Tibial nerve (tissue), 4 donors: Measurements from ENCODE around the gene KIFBP. TPM values are rescaled to one million over a fixed set of nuclear protein-coding genes. Genes with fewer than 3 reads are reported as not detected.

Experiments used
- DNase-seq, 2 donors: peaks; one replicate each; pipeline ENCODE4 v3.0.0-alpha.2; 2019; ENCODE audit warnings: low spot score in 2 of 2
- H3K27ac ChIP-seq, 4 donors: fragments of 200-600 bp; sonication (generic) in 3 of 4; one replicate each; pipeline ENCODE4 v1.5.1; 2017 to 2019; ENCODE audit warnings: mild to moderate bottlenecking in 1 of 4
- H3K27me3 ChIP-seq, 2 donors: fragments of 200-600 bp; sonication (generic) in 1 of 2; one replicate each; pipeline versions ENCODE4 v1.5.1 to v1.6.0; 2017 to 2019
- H3K36me3 ChIP-seq, 3 donors: fragments of 200-600 bp; sonication (generic); one replicate each; pipeline ENCODE4 v1.5.1; 2018 to 2019
- H3K4me1 ChIP-seq, 4 donors: fragments of 200-600 bp; sonication (generic) in 3 of 4; one replicate each; pipeline ENCODE4 v1.5.1; 2017 to 2019
- H3K4me3 ChIP-seq, 4 donors: fragments of 200-600 bp; sonication (generic) in 3 of 4; one replicate each; pipeline ENCODE4 v1.5.1; 2017 to 2019; ENCODE audit warnings: mild to moderate bottlenecking in 1 of 4, moderate library complexity in 1 of 4
- H3K9me3 ChIP-seq, 4 donors: fragments of 200-600 bp; sonication (generic) in 3 of 4; one replicate each; pipeline ENCODE4 v1.5.1; 2017 to 2019
- CTCF ChIP-seq, 5 experiments: fragments of 200-600 bp in 3 of 5; fragments of 450-650 bp in 2 of 5; sonication (generic) in 3 of 5; IDR thresholded peaks; one replicate each; pipeline ENCODE4 v1.5.1; 2016 to 2019; ENCODE audit warnings: antibody characterized with exemption in 5 of 5, mild to moderate bottlenecking in 3 of 5, moderate library complexity in 2 of 5
- EP300 ChIP-seq, 2 donors: sonication (generic); formaldehyde crosslinking; IDR thresholded peaks; one replicate each; pipeline ENCODE4 v1.6.1; 2017; ENCODE audit warnings: antibody characterized with exemption in 2 of 2, mild to moderate bottlenecking in 1 of 2
- POLR2A ChIP-seq, 2 donors: fragments of 450-650 bp; IDR thresholded peaks; one replicate each; pipeline ENCODE4 v1.6.1; 2017; ENCODE audit warnings: antibody characterized with exemption in 2 of 2, mild to moderate bottlenecking in 2 of 2, moderate library complexity in 2 of 2
- WGBS, 2 donors: methylation state at CpG; one replicate each; pipeline ENCODE4 v1.1.5; 2018; 5-methylcytosine and 5-hydroxymethylcytosine counted together
- total RNA-seq, 4 donors: library from RNA; depleted of rRNA; stranded (reverse); fragments of >200 nt; gene quantifications; one replicate each; pipeline ENCODE4 v1.1.0, GENCODE V29; 2016

The KIFBP gene
- total RNA-seq, 4 donors from 2014 or later, result 28.0 to 51.3 (median 43.5) TPM

- no peak overlapping the region for H3K4me3 ChIP-seq
- H3K27me3 ChIP-seq, result no peaks in the 10 kb centered on the region
- DNase-seq, result no peak
- H3K4me1 ChIP-seq, result no peaks in the 10 kb centered on the region
- no peaks in the 10 kb centered on the region for H3K9me3 ChIP-seq
- H3K36me3 ChIP-seq, result peaks cover 0 to 77% (median 11%) of the 10 kb centered on the region in 3 donors
- 92 to 93% methylated on average over 11 of the region's 11 CpGs for WGBS, 2 donors
- H3K27ac ChIP-seq, result no peak overlapping the region
- no peak for TF ChIP-seq POLR2A (IDR thresholded peaks at IDR 0.05)
- TF ChIP-seq CTCF (IDR thresholded peaks at IDR 0.05), result no peak
- no peak for TF ChIP-seq EP300 (IDR thresholded peaks at IDR 0.05)
Observed at GRCh38 chr10:68982389-68982788, 6.2 kb upstream of the KIFBP start.

DNA sequence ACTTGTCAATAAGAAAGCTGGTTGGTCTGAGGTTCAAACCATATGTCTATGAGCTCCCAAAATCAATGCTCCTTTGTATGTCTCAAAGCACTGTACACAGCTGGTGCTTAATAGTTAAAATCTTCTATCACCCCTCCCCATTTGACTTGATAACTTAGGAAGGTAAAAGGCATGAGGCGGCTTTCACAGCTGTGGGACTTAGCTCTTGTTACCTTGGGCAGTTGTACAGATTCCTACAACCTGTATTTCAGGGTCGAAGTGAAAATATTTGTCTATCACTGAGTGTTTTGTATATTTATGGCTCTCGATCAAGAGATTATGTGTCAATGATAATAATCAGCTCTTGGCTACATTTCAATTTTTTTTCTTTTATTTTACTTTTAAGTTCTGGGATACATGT is 992 bp upstream of the KIFBP start:
- H3K4me1 ChIP-seq, result peaks cover 0 to 42% (median 23%) of the 10 kb centered on the region in 4 donors
- no peak for DNase-seq
- 76 to 80% methylated on average over 3 of the region's 3 CpGs for WGBS, 2 donors
- H3K27me3 ChIP-seq, result no peaks in the 10 kb centered on the region
- H3K9me3 ChIP-seq, result no peaks in the 10 kb centered on the region
- no peak overlapping the region for H3K27ac ChIP-seq
- TF ChIP-seq CTCF (IDR thresholded peaks at IDR 0.05), result no peak
- no peak for TF ChIP-seq EP300 (IDR thresholded peaks at IDR 0.05)
- no peak for TF ChIP-seq POLR2A (IDR thresholded peaks at IDR 0.05)
- no peak overlapping the region for H3K4me3 ChIP-seq
- peaks cover 0 to 27% (median 4%) of the 10 kb centered on the region in 3 donors for H3K36me3 ChIP-seq

- Histone ChIP-seq H3K27ac (peak overlapping the region; percentile 69 to 93 (median 90)), H3K4me3 (peak overlapping the region; percentile 88 to 99 (median 97)), H3K27me3 (no peaks in the 10 kb centered on the region), H3K9me3 (no peaks in the 10 kb centered on the region), H3K4me1 (peaks cover 0 to 59% (median 40%) of the 10 kb centered on the region in 4 donors), H3K36me3 (peaks cover 0 to 11% (median 0%) of the 10 kb centered on the region in 3 donors)
- TF ChIP-seq POLR2A (IDR thresholded peaks at IDR 0.05) (no peak), EP300 (IDR thresholded peaks at IDR 0.05) (no peak)
- DNase-seq, result no peak
- WGBS, 2 donors, result 15 to 16% methylated on average over 22 of the region's 22 CpGs
Observed at GRCh38 chr10:68989317-68989990, 851 bp downstream of the KIFBP start.

DNA sequence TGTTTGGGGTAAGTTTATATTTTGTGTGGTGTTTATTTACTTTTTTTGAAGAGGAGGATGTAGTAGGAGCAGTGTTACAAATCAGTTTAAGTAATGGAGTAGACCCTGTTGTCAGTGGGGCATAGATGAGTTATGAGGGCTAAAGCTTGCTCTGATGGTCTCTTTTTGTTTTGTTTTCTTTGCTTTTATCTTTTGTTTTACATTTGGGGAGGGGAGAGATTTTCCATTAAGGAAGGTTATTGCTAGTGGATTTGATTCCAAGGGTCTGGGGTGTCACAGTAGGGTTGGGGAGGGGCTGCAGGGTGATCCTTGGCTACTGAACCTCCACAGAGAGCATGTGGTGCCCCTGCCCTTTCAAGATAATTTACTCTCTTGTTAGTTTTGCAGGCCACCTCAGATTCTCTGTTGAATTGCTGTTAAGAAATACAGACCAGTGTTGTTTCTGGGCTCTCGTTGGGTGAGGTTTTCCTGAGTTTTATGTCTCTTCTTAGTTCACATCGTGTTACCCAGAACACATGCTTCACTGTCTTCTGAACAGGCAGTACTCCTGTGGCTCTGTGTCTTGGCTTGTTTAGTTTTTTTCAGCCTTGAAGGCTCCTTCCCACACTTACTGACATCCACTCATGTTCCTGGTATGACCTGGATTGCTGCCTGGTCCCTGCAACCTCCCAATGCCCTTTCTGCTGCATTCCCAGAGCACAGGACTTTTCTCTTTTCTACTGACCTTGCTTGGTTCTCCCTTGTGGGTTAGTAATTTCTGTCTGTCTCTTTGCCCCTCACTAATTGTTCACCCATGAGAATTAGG is 4.2 kb downstream of the KIFBP start:
- peaks cover 0 to 64% (median 38%) of the 10 kb centered on the region in 4 donors for H3K4me1 ChIP-seq
- peak in 1 of 2 donors; percentile 54 for DNase-seq
- no peaks in the 10 kb centered on the region for H3K27me3 ChIP-seq
- H3K4me3 ChIP-seq, result no peak overlapping the region
- H3K36me3 ChIP-seq, result no peaks in the 10 kb centered on the region
- peak overlapping the region; percentile 31 to 86 (median 66) for H3K27ac ChIP-seq
- 12% methylated on average over 2 of the region's 2 CpGs for WGBS, 2 donors
- TF ChIP-seq EP300 (IDR thresholded peaks at IDR 0.05) (peak in 1 of 2 donors; percentile 72), CTCF (IDR thresholded peaks at IDR 0.05) (no peak)
- no peaks in the 10 kb centered on the region for H3K9me3 ChIP-seq

- Histone ChIP-seq H3K27me3 (no peaks in the 10 kb centered on the region), H3K4me1 (peaks cover 0 to 29% (median 21%) of the 10 kb centered on the region in 4 donors), H3K36me3 (peaks cover 0 to 25% (median 0%) of the 10 kb centered on the region in 3 donors), H3K9me3 (no peaks in the 10 kb centered on the region), H3K4me3 (no peak overlapping the region), H3K27ac (peak overlapping the region in 1 of 4 donors; percentile 15)
- TF ChIP-seq POLR2A (IDR thresholded peaks at IDR 0.05), result no peak
- TF ChIP-seq EP300 (IDR thresholded peaks at IDR 0.05), result no peak
- no peak for TF ChIP-seq CTCF (IDR thresholded peaks at IDR 0.05)
- WGBS, 2 donors, result 77 to 80% methylated on average over 3 of the region's 3 CpGs
- no peak for DNase-seq
Observed at GRCh38 chr10:68997211-68997610, 8.6 kb downstream of the KIFBP start.
